Omental fat pad (tissue), 4 donors: ENCODE data around the gene SACM1L. TPM values are rescaled to one million over a fixed set of nuclear protein-coding genes. Genes with fewer than 3 reads are reported as not detected.

Source experiments
- ATAC-seq: fragments of 150-250 bp; one replicate; pipeline ENCODE4 v1.9.1; 2016; ENCODE audit warnings: mild to moderate bottlenecking, moderate library complexity; ENCODE audit not compliant: low FRiP score
- DNase-seq: peaks from one replicate; pipeline ENCODE4 v3.0.0-alpha.2; 2019; ENCODE audit warnings: low spot score
- CTCF ChIP-seq, 3 donors: fragments of 450-650 bp; IDR thresholded peaks; one replicate each; pipeline ENCODE4 v1.5.1; 2016 to 2017; ENCODE audit warnings: antibody characterized with exemption in 3 of 3, mild to moderate bottlenecking in 3 of 3, moderate library complexity in 2 of 3
- total RNA-seq, 4 donors: library from RNA; depleted of rRNA; stranded (reverse); fragments of >200 nt; gene quantifications; one replicate each; pipeline ENCODE4 v1.1.0, GENCODE V29; 2016

Gene SACM1L
- total RNA-seq, result 10 to 100 TPM; 36.9 to 63.4 (median 49.5) TPM

- ATAC-seq (peak; percentile 95), DNase-seq (peak; percentile 94)
- no peak for TF ChIP-seq CTCF (IDR thresholded peaks at IDR 0.05)
Observed at GRCh38 chr3:45688882-45689786, at the start of gene SACM1L. Gene SACM1L (plus strand): TSS chr3:45689396. CDS start chr3:45689466, 70 bp downstream.

- ATAC-seq, result no peak
- TF ChIP-seq CTCF (IDR thresholded peaks at IDR 0.05), result no peak
- DNase-seq, result no peak
Observed at GRCh38 chr3:45640091-45640507, 49.1 kb upstream of the SACM1L start.

GRCh38 chr3:45640724-45641361 lies 48.4 kb upstream of the SACM1L start:
- TF ChIP-seq CTCF (IDR thresholded peaks at IDR 0.05), result no peak
- ATAC-seq, result no peak
- DNase-seq, result no peak

GRCh38 chr3:45641756-45642155 lies 47.4 kb upstream of the SACM1L start:
- ATAC-seq, result no peak
- DNase-seq, result no peak
- no peak for TF ChIP-seq CTCF (IDR thresholded peaks at IDR 0.05)

GRCh38 chr3:45642731-45643152 lies 46.5 kb upstream of the SACM1L start:
- ATAC-seq (no peak), DNase-seq (no peak)
- TF ChIP-seq CTCF (IDR thresholded peaks at IDR 0.05), result no peak

GRCh38 chr3:45644063-45644790 lies 45.0 kb upstream of the SACM1L start:
- TF ChIP-seq CTCF (IDR thresholded peaks at IDR 0.05), result no peak

More at GRCh38 chr3:45644063-45644790, 45.0 kb upstream of the SACM1L start:
- DNase-seq, result no peak
- no peak for ATAC-seq
